Activated T-cell treated with anti-CD3 and anti-CD28 coated beads for 24 hours (primary cell): ENCODE data around the gene SHLD1.

Experiments used
- DNase-seq: peaks from one replicate; pipeline ENCODE4 v3.0.0-alpha.2; 2020; ENCODE audit warnings: low read depth

SHLD1 gene

DNA sequence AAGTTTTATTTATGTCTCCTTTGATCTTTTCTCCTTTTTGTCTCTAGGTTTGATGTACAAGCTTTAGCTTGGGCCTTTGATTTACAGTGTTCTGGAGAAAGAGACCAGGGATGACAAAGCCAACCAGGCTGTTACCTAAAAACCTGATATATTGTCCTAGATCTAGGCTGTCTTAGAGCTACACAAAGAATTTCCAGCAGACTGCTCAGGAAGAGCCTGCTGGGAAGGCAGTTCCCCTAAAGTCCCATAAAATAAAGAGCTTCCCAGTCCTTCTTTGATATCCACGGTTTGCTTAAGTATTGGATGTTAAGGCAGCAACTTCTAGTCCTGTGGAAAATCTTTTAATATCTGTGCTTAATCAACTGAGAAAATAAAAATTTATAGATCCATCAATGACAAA, 70.5 kb downstream of the SHLD1 start:
- DNase-seq = no peak

GRCh38 chr20:5821627-5822215, 71.5 kb downstream of the SHLD1 start:
- no peak for DNase-seq

DNA sequence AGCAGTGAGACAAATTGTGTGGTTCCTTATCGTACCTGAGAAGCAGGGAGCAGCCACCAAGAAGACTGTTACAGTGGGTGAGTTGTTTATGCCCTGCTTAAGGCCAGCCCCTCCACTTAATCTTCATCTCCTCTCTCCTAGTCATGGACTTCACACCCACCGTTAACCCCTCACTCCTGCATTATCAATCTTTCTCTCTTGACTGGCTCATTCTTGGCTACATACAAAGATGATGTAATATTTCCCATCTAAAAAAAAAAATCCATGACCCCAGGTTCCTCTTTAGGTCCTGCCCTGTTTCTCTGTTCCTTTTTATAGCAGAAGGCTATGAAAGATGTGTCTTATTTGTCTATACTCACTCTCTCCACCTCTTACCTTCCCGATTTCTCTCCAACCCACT, 72.4 kb downstream of the SHLD1 start:
- DNase-seq = no peak

GRCh38 chr20:5825130-5825719, 75.0 kb downstream of the SHLD1 start:
- no peak for DNase-seq

DNA sequence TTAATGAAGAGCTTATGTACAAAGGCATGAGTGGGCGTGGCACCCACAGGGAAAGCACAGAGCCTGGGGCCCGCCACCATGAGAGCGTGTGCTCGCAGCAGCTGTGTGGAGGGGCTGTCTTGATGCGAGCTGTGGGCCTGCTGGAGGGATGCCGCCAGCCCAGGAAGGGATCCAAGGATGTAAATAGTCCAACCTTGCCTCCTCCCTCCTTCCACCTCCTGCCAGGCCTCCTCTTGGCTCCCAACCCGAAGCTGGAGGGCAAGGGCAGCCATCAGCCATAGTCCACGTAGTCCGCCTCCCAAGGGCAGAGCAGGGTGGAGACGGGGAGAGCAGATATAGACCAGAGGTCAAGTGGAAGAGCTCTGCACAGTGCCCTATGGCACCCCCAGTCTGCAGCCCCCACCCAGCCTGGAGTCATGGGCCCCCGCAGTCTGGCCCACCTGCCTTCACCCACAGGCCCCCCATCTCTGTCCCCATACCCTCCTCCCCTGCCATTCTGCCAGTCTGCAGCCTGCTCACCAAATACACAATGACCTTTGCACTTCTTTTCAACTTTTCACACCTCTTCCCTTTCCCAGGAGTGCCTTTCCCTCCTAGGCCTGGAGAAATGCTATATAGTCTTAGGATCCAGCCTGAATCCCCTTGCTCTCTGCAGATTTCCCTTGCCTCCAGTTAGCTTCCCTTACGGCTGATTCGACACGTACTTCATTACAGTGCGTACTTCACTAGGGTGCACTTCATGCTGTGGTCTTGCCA, 77.1 kb downstream of the SHLD1 start:
- DNase-seq = no peak

DNA sequence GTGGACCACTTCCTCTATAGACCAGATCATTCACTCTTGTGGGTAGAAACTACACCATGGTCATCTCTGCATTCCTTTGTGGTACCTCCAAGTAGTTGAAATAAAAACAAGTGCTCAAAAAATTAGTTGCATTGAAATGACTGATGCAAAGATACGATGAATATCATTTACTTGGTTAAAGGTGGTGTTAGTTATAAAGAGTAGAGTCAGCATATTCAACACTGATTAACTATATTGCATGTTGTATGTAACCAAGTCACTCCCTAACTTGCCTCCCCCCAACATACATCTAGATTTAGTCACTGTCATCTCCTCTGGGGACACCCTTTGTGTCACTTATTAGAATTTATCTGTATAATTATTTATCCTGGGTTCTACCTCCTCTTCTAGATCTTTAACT, 77.7 kb downstream of the SHLD1 start:
- DNase-seq = no peak

- DNase-seq = no peak
Observed at GRCh38 chr20:5829241-5829809, 79.1 kb downstream of the SHLD1 start.

DNA sequence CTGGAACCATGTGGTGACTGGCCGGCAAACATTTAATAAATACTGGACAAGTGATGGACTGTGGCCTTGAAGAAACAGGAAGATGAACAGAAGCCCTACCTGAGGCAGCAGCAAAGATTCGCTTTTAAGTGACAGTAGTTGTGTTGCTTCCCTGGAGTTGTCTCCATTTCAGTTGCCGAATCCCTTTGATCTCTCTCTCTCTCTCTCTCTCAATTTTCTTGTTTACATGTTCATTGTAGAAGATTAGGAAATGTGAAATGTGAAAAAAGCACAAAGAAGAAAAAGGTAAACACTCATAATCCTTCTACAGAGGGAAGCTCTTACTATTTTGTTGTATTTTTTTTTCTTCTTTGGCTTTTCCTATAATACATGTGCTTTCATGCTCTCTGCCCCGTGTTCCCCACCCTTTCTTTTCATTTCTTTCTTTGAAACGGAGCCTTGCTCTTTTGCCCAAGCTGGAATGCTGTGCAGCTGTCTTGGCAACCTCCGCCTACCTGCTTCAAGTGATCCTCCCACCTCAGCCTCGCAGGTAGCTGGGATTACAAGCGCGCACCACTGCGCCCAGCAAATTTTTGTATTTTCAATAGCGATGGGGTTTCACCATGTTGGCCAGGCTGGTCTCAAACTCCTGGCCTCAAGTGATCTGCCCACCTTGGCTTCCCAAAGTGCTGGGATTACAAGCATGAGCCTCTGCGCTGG, 81.5 kb downstream of the SHLD1 start:
- no peak for DNase-seq

GRCh38 chr20:5833309-5833941, 83.2 kb downstream of the SHLD1 start:
- no peak for DNase-seq

DNA sequence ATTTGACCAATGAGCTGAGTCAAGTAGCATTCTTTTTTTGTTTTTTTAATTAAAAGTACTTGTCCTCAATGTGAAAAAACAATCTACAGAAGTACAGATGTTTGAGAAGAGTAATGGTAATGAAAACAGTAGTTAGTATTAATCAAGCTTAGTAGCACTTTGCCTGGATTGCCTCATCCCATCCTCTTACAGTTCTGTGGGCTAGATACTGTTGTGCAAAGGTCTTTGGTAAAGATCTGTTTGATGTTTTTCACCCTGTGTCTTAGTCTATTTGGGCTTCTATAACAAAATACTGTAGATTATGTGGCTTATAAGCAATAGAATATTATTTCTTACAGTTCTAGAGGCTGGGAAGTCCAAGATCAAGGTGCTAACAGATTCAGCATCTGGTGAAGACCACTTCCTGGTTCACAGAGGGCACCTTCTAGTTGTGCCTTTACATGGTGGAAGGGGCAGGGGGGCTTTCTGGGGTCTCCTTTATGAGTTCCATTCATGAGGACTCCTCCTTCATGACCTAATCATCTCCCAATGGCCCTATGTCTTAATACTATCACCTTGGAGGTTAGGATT, 84.3 kb downstream of the SHLD1 start:
- DNase-seq = no peak

DNA sequence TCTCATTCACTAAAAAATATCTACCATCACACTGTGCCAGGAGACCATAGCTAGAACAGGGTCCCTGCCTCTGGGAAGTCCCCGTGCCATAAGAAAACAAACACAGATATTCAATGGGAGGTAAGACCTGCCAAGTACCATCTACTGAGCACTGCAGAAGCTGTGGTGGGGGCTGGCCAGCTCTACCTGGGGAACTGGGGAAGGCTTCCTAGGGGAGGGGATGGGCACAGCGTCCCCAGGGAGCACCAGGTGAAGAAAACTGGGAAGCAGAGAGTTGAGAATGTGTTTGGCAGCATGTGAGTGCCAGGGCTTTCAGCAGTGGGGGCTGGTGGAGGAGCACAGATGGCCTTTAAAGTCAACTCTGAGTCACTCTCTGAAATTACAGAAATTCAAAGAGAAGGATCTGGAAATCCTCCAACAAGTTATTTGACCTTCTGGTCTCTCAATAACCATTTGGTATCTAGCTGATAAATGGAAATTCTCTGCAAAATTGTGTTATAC, 85.2 kb downstream of the SHLD1 start:
- no peak for DNase-seq

GRCh38 chr20:5835871-5836270, 85.7 kb downstream of the SHLD1 start:
- DNase-seq = no peak

- no peak for DNase-seq
Observed at GRCh38 chr20:5836569-5836968, 86.4 kb downstream of the SHLD1 start.

DNA sequence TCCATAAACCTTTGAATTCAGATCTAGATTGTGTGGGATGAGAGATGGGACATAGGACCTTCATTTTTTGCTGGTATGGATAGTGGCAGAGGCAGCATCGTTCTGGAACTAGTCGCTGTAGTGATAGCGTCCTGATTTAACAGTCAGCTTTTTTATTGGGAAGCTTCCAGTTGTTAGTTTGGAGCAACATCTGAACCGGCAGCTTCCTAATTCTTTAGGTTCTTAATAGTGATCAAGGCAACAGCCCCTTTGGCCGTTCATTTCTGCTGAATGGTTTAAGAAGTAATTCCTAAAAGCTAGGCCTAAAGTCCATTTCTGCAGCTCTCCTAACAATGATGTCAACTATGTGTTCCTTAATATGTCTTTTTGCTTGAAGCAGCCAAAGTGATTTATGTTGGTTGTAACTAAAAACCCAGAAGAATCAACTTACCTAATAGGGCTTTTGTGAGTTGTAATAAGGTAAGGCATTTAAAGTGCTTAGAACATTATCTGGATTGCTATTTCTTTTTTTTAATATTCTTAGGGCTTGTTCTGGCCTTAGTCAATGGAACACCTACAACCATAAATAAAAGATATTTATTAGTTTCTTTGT, 90.3 kb downstream of the SHLD1 start:
- DNase-seq = no peak

GRCh38 chr20:5841522-5841921, 91.3 kb downstream of the SHLD1 start:
- DNase-seq = no peak

- no peak for DNase-seq
Observed at GRCh38 chr20:5842465-5842864, 92.3 kb downstream of the SHLD1 start.

DNA sequence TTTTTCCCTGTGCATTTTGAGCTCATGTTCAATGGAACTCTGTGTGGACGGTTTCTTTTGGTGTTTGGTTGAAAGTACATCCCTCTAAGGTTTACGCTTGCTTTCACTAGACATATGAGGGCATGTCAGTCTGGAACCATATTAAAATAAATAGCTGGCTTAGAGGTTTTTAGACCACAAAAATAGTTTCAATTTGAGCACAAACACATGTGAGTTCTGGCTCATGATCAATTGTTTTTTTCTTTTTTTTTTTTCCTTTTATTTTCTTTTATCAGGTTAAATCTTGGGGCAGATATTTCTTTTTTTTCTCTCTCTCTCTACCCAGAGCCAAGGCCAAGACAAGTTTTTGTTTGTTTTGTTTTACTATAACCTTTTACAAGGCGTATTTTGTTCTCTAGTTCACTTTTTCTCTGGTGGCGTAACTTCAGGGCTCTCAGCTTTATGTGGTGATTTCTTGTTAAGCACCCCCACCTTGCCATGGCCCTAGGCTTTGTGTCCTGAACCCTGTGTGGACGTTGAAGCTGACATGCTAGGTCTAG, 92.9 kb downstream of the SHLD1 start:
- no peak for DNase-seq

DNA sequence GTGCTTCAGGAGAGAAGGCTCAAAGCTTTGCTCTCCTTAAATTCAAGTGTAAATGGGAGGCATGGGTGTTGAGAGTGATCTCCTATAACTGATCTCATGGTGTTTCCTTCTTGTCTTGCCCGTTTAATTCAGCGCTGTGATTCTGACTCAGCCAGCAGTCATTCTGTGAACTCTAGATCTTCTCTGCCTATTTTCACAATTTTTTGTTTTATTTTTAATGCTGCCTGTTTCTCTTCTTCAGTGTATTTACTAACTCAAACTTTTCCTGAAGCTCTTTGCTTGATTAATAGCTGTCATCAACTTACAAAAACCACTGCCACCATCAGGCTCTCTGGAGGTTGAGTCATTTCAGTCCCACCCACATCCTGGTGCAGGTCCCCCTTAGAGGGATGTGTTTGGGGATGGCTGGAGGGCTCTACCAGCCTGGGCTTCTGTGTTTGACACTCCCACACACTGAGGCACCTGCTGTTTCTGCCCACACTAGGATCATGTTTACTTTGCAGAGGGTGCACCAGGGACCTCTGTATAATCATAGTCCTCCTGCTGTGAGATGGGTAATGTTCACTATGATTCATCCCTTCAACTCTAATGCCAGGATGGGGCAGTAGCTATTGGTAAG, 94.0 kb downstream of the SHLD1 start:
- peak; percentile 62 for DNase-seq

- no peak for DNase-seq
Observed at GRCh38 chr20:5845681-5846615, 95.7 kb downstream of the SHLD1 start.
